Testis (tissue), 3 donors: Measurements from ENCODE around the gene KRT3. TPM values are rescaled to one million over a fixed set of nuclear protein-coding genes. Genes with fewer than 3 reads are reported as not detected.

Source experiments
- DNase-seq: peaks from one replicate; pipeline ENCODE4 v3.0.0-alpha.2; 2019
- H3K27ac ChIP-seq, 2 donors: fragments of 200-600 bp; sonication (generic); one replicate each; pipeline ENCODE4 v1.5.1; 2019
- H3K27me3 ChIP-seq: fragments of 200-600 bp; sonication (generic); one replicate; pipeline ENCODE4 v1.5.1; 2019
- H3K36me3 ChIP-seq: fragments of 200-600 bp; sonication (generic); one replicate; pipeline ENCODE4 v1.5.1; 2017; ENCODE audit warnings: low read depth; ENCODE audit errors: missing control alignments
- H3K4me1 ChIP-seq: fragments of 200-600 bp; sonication (generic); one replicate; pipeline ENCODE4 v1.5.1; 2019
- H3K4me3 ChIP-seq, 2 donors: fragments of 200-600 bp; sonication (generic); one replicate each; pipeline ENCODE4 v1.5.1; 2017 to 2019
- H3K9me3 ChIP-seq: fragments of 200-600 bp; sonication (generic); one replicate; pipeline ENCODE4 v1.5.1; 2017
- POLR2A ChIP-seq: fragments of 450-650 bp; IDR thresholded peaks from one replicate; pipeline ENCODE4 v1.6.1; 2017; ENCODE audit warnings: antibody characterized with exemption, mild to moderate bottlenecking, moderate library complexity
- intact Hi-C: fragments of 100-400 bp; cut with DNase I; formaldehyde crosslinking; loops from one replicate; pipeline ENCODE4 v1.15.1; 2023; ENCODE audit warnings: low total_unique reads
- polyA plus RNA-seq: library from polyadenylated mRNA; stranded (reverse); fragments of 350-450 nt; fragmentation: Illumina TruSeq; extraction: RNeasy Lipid Tissue Mini Kit (QIAGEN cat#74804); gene quantifications from one replicate; pipeline ENCODE4 v1.2.3, GENCODE V29; 2014; ENCODE audit warnings: low read depth, low replicate concordance; ENCODE audit not compliant: insufficient read depth
- small RNA-seq, 2 donors: library from RNA; depleted of rRNA; stranded (forward); fragments of <200 nt; gene quantifications; one replicate each; pipeline ENCODE3, GENCODE V24; 2016
- total RNA-seq, 2 donors: library from RNA; depleted of rRNA; stranded (reverse); fragments of >200 nt; gene quantifications; one replicate each; pipeline ENCODE4 v1.2.3, GENCODE V29; 2016
- TF ChIP-seq, protein P1 (sequence below), 3 experiments: fragments of 450-650 bp in 2 of 3; fragments of 200-600 bp in 1 of 3; sonication (generic) in 1 of 3; IDR thresholded peaks; one replicate each; pipeline ENCODE4 v1.5.1; 2016 to 2019; ENCODE audit warnings: antibody characterized with exemption in 3 of 3, mild to moderate bottlenecking in 2 of 3, moderate library complexity in 1 of 3

KRT3 gene
- total and polyA plus RNA-seq, 3 donors from 2014 or later, result not detected

DNA sequence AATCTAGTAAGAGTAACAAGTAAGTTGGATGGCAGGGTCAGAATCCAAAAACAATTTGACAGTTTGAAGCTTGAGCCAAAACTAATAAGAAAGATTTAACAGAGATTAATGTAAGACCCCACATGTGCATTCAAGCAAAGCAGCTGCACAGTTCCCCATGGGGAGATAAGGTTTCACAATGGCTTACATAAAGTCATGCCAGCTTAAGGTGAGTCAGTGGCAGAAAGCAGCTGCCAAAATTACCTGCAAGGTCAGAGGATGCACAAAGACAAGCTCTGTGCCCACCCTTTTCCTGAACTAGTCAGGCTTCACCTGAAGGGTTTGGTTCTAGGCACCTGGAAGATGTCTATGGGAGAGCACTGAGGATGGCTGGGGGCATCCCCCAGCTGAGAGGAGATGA lies 56.0 kb downstream of the KRT3 start:
- no peaks in the 10 kb centered on the region for H3K36me3 ChIP-seq
- H3K27me3 ChIP-seq, result no peaks in the 10 kb centered on the region
- no peaks in the 10 kb centered on the region for H3K9me3 ChIP-seq
- no peak overlapping the region for H3K27ac ChIP-seq
- no peak overlapping the region for H3K4me3 ChIP-seq
- no peak for DNase-seq
- intact Hi-C loops, result no loop called here
- TF ChIP-seq POLR2A, result no peak
- TF ChIP-seq, protein P1, sequence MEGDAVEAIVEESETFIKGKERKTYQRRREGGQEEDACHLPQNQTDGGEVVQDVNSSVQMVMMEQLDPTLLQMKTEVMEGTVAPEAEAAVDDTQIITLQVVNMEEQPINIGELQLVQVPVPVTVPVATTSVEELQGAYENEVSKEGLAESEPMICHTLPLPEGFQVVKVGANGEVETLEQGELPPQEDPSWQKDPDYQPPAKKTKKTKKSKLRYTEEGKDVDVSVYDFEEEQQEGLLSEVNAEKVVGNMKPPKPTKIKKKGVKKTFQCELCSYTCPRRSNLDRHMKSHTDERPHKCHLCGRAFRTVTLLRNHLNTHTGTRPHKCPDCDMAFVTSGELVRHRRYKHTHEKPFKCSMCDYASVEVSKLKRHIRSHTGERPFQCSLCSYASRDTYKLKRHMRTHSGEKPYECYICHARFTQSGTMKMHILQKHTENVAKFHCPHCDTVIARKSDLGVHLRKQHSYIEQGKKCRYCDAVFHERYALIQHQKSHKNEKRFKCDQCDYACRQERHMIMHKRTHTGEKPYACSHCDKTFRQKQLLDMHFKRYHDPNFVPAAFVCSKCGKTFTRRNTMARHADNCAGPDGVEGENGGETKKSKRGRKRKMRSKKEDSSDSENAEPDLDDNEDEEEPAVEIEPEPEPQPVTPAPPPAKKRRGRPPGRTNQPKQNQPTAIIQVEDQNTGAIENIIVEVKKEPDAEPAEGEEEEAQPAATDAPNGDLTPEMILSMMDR (IDR thresholded peaks at IDR 0.05), result no peak
- no peaks in the 10 kb centered on the region for H3K4me1 ChIP-seq

Small RNA genes within 50 kb of the gene (small RNA-seq; reads per million reads assigned to genes)
- gene AC107016.2, result 0 reads per million in 2 donors

Other genes with a start within 250 kb of the KRT3 start
- gene KRT71, start 243.0 kb downstream of the KRT3 start, total RNA-seq, result under 1 TPM in 1 of 2 donors, not detected in 1; 0.12 TPM
- gene KRT71, start 243.0 kb downstream of the KRT3 start, polyA plus RNA-seq, result not detected
- gene KRT74, start 222.3 kb downstream of the KRT3 start, total RNA-seq, result 1 to 10 TPM in 1 of 2 donors, under 1 TPM in 1; 0.87 to 3.9 TPM
- 2.2 TPM for gene KRT74, start 222.3 kb downstream of the KRT3 start, polyA plus RNA-seq
- 10 to 100 TPM; 11.7 to 16.5 TPM for gene KRT72, start 194.7 kb downstream of the KRT3 start, total RNA-seq
- gene KRT72, start 194.7 kb downstream of the KRT3 start, polyA plus RNA-seq, result 85.0 TPM
- gene KRT73, start 177.6 kb downstream of the KRT3 start, total RNA-seq, result under 1 TPM in 1 of 2 donors, not detected in 1; 0.16 TPM
- gene KRT73, start 177.6 kb downstream of the KRT3 start, polyA plus RNA-seq, result not detected
- gene KRT2, start 143.9 kb downstream of the KRT3 start, total RNA-seq, result not detected
- gene KRT2, start 143.9 kb downstream of the KRT3 start, polyA plus RNA-seq, result not detected
- not detected for gene KRT1, start 115.7 kb downstream of the KRT3 start, total RNA-seq
- 0.20 TPM for gene KRT1, start 115.7 kb downstream of the KRT3 start, polyA plus RNA-seq
- under 1 TPM in 1 of 2 donors, not detected in 1; 0.74 TPM for gene KRT77, start 92.6 kb downstream of the KRT3 start, total RNA-seq
- 0.33 TPM for gene KRT77, start 92.6 kb downstream of the KRT3 start, polyA plus RNA-seq
- not detected for gene KRT76, start 18.8 kb downstream of the KRT3 start, total RNA-seq
- gene KRT76, start 18.8 kb downstream of the KRT3 start, polyA plus RNA-seq, result not detected
- gene KRT4, start 18.0 kb upstream of the KRT3 start, total RNA-seq, result under 1 TPM in 1 of 2 donors, not detected in 1; 0.19 TPM
- gene KRT4, start 18.0 kb upstream of the KRT3 start, polyA plus RNA-seq, result not detected
- under 1 TPM; 0.19 to 0.24 TPM for gene KRT79, start 38.2 kb upstream of the KRT3 start, total RNA-seq
- gene KRT79, start 38.2 kb upstream of the KRT3 start, polyA plus RNA-seq, result not detected
- gene KRT78, start 52.9 kb upstream of the KRT3 start, total RNA-seq, result 1 to 10 TPM in 1 of 2 donors, under 1 TPM in 1; 0.93 to 1.1 TPM
- 0.99 TPM for gene KRT78, start 52.9 kb upstream of the KRT3 start, polyA plus RNA-seq
- 10 to 100 TPM; 13.2 to 14.6 TPM for gene KRT8, start 109.0 kb upstream of the KRT3 start, total RNA-seq
- gene KRT8, start 109.0 kb upstream of the KRT3 start, polyA plus RNA-seq, result 63.0 TPM
- 10 to 100 TPM; 20.2 to 35.9 TPM for gene KRT18, start 153.0 kb upstream of the KRT3 start, total RNA-seq
- 51.9 TPM for gene KRT18, start 153.0 kb upstream of the KRT3 start, polyA plus RNA-seq
- 100 to 1,000 TPM; 219 to 305 TPM for gene EIF4B, start 210.3 kb upstream of the KRT3 start, total RNA-seq
- gene EIF4B, start 210.3 kb upstream of the KRT3 start, polyA plus RNA-seq, result 249 TPM